Measurements from ENCODE around the gene CSRNP3.
"Not testable (repeated sequence)": the region's sequence is repeated elsewhere in the genome, so short reads cannot be mapped to it uniquely, and the experiment has no call there.

The CSRNP3 gene

DNA sequence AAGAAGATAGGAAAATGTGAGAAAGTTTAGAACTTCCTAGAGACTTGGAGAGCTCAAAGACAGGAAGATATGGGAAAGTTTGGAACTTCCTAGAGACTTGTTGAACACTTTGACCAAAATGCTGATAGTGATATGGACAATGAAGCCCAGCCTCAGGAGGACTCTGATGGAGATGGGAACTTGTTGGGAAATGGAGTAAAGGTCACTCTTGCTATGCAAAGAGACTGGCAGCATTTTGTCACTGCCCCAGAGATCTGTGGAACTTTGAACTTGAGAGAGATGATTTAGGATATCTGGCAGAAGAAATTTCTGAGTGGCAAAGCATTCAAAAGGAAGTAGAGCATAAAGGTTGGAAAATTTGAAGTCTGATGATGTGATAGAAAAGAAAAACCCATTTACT lies 121.5 kb downstream of the CSRNP3 start:
- DNase-seq (ENCODE audit: low read depth) = not testable (repeated sequence)

GRCh38 chr2:165593081-165593480 lies 123.6 kb downstream of the CSRNP3 start:
- DNase-seq (ENCODE audit: low read depth) = no peak

GRCh38 chr2:165594231-165594934 lies 124.9 kb downstream of the CSRNP3 start:
- no peak for DNase-seq (ENCODE audit: low read depth)

DNA sequence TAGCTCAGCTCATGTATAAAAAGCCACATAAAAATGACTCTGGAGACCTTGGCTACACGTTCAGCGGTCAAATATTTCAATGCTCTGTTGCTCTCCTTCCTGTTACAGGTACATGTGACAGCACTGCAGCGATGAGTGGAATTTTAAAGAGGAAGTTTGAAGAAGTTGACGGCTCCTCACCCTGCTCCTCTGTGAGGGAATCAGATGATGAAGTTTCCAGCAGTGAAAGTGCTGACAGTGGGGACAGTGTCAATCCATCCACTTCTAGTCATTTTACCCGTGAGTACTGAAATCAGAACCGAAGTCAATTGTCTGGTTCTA lies 125.4 kb downstream of the CSRNP3 start:
- DNase-seq (ENCODE audit: low read depth) = no peak

DNA sequence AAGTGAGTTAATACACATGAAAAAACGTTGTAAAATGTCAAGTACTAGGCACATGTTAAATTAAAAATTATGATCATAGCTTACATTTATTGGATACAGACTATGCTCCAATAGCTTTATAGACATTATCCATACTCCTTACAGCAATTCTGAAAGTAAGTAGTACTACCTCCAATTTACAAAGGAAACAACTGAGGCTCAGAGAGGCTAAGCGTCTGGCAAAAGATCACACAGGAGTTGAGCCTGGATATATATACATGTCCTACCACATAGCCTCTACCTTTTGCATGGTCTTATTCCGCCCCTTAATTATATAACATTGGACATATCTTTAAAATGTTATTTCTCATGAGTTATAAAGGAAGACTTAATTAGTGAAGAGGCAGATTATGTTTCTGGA lies 127.3 kb downstream of the CSRNP3 start:
- no peak for DNase-seq (ENCODE audit: low read depth)

DNA sequence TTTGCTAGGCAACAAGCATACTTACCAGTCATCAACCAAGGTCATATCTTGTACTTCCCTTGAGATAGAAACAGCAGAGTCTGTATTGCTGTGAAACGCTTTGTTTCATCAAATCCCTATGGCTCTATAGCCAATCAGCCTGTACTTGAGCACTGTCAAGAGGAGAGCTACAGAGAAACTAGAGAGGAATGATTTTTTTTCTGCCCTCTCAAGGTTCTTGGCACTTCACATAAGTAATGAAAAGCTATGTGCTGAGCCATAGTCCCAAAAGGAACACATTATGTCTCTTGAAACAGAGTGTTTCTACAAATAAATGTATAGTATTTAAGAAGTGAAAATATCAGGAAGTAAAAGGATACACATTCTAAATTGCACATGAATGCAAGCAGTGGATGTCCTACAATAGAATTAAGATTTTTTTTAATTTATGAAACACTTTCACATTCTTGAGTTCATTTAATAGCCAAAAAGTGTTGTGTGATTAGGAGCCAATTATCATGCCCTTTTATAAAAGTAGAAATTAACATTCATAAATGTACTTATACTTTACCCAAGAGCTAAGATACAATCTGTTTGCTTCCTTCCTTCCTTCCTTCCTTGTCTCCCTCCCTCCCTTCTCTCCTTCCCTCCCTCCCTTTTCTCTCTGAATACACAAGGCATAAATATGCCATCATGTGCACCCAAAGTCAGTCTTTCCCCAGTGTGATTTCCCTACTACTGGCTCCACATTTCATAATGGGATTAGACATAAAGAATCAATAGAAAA lies 131.8 kb downstream of the CSRNP3 start:
- DNase-seq (ENCODE audit: low read depth) = no peak

DNA sequence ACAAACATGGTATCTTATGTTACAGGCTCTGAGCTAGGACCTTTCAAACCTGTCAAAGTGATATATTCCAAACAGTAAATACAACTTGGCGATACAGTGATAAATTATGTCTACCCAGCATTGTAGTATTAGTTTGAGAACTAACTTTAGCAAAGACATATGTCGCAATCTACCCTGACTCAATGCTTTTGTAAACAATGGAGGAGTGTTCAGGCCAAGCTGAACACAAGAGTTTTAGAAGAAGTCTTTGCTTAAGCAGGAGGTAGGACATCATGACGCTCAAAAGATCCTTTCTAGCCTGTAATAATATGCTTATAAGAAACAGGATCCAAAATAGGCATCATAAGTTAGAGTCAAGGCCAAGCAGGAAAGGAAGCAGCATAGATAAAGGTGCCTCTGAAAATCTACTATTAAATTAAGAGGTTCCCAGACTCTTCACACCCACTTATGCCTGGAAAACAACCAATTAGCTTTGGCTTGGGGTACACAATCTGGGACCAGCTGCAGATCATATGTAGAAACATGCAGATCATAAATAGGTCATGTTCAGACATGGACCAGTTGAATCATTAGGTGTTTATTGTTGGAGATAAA lies 132.5 kb downstream of the CSRNP3 start:
- no peak for DNase-seq (ENCODE audit: low read depth)

DNA sequence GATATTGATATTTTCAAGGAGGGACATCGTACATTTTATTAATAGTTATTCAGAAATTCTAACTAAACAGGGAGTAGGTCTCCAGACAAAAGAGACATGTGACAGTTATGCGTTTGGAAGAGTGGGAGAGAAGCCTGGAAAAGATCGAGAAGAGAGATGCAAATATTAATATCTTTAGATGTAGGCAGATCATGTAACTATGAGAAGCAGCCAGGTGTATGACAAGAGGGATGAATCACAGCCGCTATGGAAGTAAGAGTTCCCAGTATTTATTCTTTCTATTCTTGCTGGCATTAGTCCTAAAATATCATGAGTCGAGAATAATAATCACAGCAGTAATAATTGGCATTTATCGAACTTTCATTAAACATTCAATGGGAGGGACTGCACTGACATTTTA lies 140.2 kb downstream of the CSRNP3 start:
- no peak for DNase-seq (ENCODE audit: low read depth)

DNA sequence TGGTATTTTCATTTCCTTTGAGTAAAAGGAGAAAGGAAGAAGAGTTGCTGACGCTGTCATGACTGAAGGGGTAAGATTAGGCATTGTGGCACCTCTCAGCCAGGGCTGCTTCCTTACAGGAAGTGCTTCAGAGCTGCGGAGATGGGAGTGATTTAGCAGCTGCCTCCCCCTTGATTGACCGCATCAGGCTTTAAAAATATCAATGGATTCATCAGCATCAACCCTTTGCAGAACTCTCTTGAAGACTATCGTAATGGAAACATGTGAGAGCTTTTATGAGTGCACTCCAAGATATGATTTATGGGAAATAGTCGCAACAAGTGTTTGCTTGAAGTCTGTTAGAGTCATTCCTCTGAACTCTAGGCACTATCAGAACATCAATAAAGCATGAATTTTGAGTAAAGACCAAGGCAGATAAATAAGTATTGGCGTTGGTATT lies 141.1 kb downstream of the CSRNP3 start:
- no peak for DNase-seq (ENCODE audit: low read depth)

DNA sequence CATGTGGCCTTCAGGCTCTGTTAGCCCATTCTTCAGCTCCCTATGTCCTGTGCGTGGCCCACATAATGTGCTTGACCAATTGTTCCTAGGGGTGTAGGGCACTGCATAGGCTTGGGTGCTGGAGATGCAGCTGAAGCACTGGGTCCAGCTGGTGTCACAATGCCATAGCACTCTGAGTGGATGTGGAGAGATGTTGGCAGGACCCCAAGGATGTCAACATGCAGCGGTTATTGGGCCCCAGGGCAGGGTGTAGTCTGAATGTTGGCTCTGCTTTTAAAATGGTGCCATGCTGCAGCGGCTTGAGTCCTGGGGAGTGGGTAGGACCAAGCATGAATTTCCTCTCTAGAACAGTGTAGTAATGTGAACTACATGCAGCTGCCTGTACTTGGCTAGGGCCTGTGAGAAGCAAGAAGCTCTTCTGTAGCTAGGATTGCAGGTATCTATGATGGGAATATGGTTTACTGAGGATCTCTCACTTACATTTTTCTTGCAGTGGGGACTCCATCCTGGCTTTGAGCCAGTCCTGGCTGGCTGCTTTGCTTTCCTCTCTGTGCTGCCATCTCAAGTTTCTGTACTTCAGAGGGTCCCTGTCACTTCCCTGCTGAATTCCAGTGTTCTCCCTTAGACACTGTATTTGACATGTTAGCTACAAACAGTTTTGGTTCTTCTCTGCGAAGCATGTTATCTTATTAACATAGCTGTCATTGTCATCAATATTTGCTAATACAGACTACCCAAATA lies 148.4 kb downstream of the CSRNP3 start:
- no peak for DNase-seq (ENCODE audit: low read depth)

- no peak for DNase-seq (ENCODE audit: low read depth)
Observed at GRCh38 chr2:165618806-165619205, 149.3 kb downstream of the CSRNP3 start.

DNA sequence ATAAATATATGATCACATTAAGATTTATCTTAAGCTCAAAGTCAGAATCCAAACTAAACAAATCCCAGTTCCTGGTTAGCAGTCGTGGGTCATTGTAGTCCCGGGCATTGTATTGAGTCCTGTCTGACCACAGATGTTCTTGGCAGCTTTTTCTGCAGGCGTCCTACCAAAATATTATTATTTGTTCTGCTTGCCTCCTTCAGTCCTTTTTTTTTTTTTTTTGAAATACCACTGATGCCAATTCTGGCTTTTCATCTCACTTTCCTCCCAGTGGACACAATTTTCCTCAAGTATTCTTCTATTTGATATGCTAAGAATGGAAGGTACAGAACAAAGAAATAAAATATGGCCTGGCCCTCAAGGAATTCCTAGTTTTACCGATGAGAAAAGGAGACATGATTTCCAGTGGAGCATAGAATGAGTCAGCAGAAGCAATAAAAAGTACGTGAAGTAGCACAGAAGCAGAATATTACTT lies 151.6 kb downstream of the CSRNP3 start:
- no peak for DNase-seq (ENCODE audit: low read depth)

DNA sequence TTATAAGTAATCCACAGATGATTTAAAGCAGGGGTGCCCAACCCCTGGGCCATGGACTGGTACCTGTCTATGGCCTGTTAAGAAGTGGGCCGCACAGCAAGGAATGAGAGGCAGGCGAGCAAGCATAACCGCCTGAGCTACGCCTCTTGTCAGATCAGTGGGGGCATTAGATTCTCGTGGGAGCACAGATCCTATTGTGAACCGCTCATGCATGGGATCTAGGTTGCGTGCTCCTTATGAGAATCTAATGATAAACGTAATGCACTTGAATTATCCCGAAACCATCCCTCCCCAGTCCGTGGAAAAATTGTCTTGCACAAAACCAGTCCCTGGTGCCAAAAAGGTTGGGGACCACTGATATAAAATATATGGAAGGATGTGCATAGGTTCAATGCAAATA lies 153.7 kb downstream of the CSRNP3 start:
- DNase-seq (ENCODE audit: low read depth) = no peak

DNA sequence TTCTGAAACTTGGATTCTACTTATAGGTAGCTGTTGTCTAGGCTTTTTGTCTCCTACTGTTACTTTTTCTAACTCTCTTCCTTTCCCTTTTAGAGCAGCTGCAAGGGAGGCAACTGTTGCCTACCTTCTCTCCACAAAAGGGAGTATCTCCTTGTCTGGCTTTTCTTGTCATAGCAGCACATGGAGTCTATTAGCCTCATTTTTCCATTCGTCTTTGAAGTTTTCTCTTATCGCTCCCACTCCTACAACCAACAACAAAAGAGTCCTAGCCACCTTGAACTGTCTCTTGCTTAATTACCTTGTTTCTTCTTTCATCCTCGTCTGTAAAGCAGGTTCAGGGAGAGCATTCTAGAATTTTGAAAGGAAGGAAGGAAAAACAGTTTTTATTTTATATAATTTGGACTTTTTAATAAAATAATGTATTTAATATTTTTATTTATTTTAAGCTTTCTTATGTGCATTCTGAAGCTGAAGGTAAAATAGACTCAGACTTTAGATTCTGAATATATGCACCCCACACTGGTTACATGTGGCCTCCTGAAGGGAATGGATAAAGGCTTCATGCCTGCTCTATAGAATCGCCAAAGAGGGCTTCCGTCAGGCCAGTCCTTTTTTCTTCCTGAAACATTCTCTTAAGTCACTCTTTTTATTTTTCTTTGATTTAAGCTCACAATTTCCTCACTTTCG lies 154.4 kb downstream of the CSRNP3 start:
- DNase-seq (ENCODE audit: low read depth) = no peak

GRCh38 chr2:165624470-165624800 lies 154.9 kb downstream of the CSRNP3 start:
- no peak for DNase-seq (ENCODE audit: low read depth)

DNA sequence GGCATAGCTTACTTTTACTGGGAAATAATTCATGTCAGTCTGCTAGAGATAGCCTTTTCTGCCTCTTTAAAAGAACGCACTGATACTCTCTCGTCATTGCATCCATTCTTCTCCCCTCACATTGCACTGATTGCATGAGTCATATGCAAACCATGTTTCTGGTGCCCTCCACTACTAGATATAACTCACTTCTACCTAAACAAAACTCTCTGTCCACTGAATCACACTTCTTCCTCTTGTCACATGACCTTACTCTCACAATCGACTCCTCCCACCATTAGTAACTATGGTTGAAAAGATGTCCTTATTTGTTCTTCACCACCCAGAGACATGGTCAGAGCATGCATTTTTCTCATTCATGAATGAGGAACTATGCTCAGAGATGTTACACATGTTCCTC lies 158.0 kb downstream of the CSRNP3 start:
- DNase-seq (ENCODE audit: low read depth) = no peak

DNA sequence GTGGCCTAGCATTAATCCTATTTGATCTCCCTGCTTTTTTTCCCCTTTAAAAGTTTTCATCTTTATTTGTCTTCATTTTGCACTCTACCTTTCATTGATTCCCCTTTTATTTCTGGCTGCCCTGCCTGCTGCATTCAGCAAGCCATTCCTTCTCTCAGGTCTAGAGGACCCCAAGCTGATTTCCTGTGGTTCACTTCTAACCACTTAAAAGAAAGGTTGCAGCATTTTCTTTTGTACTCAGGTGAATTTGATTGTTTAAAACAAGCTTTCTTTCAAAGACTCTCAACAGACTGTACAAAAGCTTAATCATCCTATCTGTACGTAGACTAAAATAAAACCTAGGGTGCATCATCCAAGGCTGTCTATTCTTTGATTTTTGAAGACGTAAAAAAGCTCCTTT lies 160.3 kb downstream of the CSRNP3 start:
- no peak for DNase-seq (ENCODE audit: low read depth)

DNA sequence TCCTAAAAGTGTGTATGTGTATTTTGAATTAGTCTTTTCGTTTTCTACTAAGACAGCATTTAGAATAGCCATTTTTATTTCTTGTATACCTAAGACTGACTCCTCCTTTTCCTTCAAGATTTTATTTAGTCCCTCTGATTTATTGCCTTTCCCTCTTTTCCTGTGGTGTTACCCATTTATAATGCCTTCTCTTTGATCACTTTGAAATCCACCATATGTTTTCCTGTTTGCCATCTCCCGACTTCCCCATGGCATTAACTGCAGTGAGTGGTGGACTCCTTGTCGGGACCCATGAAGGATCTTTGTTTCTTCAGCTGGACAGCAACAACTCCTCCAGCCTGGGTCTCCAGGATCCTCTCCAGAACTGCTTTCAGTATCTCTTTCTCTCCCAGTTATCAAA lies 160.7 kb downstream of the CSRNP3 start:
- DNase-seq (ENCODE audit: low read depth) = no peak

DNA sequence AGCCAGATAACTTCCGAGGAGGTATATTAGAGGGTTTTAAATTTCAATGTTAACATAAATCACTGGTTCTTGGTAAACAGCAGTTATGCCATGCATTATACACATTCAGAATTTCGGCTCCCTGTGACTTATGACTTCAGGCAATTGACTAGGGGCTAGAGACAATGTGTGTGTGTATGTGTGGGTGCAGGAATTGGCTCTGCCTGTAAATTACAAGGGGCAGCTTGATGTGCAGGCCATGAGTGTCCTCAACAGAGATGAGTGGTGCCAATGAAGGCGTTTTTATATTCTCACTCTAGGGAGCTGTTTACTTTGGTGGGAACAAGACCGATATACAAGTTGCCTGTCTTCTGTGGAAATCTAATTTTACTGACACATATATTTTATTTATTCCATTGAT lies 161.6 kb downstream of the CSRNP3 start:
- DNase-seq (ENCODE audit: low read depth) = no peak

DNA sequence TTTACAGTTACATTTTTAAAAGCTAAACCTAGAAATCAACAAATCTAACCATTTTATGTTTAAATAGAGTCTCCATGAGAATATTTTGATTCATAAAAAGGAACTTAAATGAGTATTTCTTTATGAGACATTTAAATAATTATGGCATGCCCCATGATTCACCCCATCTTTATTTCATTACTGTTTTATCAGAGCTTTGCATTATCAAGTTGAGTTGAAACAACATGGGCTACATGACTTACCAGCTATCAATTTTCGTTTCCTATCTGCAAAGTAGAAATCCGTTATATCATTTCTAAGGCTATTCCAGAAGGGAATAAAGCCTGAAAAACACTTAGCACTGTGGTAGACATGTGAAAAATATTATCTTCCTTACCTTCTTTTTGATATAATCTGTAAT lies 163.1 kb downstream of the CSRNP3 start:
- DNase-seq (ENCODE audit: low read depth) = no peak

DNA sequence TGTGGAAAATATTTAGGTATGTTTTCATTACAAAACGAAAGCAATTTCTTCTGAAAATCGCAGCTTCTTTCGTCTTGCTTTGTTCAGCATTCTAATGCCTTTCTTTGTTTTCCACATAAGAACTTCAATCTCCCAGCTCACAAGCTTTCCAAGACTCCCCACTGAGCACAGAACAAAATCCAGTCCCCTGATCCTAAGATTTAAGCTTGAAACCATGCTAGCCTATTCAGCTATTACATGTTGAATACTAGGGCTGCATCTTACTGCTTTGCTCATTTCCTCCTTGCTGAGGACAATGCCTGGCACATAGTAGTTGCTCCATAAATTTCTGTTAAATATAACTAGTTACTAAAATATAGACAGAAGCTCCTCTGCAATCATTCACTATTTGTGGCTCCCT lies 163.9 kb downstream of the CSRNP3 start:
- no peak for DNase-seq (ENCODE audit: low read depth)

DNA sequence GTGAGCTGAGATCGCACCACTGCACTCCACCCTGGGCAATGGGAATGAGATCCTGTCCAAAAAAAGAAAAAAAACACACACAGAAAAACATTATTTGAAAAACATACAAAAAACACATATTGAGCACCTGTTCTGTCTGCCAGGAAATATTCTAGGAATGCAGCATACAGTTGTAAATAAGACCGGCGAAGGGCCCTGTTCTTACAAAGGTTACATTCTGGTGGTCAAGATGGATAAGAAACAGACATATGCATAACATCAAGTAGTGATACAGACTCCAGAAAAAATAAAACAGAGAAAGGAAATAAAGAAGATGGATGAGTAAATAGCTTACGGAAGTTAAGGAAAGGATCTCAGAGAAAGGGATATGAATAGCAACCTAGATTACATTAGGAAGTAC lies 164.8 kb downstream of the CSRNP3 start:
- no peak for DNase-seq (ENCODE audit: low read depth)

All from stimulated activated CD8-positive, alpha-beta memory T cell treated with anti-CD3 and anti-CD28 coated beads, Interleukin-15, amount 100 ng/mL, for 24 hours (primary cell).